ENCODE data around the gene SEMA4B.

SEMA4B gene

DNA sequence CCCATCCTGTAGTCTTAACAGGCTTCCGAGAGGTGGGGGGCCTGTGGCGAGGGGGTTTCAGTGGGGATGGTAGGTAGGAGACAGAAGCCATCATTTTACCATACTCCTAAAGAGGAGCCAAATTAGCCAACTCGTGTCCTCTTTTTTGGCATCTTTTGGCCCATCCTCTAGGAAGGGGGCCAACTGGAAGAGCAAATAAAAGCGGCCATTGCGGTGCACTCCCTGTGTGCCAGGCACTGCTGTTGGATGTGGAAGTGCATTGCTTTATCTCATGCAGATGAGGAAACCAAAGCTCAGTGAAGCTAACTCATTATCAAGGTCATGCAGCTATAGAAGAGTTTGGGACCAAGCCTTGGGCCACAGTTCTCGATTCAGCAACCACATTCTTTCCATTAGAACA, 6.1 kb downstream of the SEMA4B start:
- DNase-seq, result no peak

DNA sequence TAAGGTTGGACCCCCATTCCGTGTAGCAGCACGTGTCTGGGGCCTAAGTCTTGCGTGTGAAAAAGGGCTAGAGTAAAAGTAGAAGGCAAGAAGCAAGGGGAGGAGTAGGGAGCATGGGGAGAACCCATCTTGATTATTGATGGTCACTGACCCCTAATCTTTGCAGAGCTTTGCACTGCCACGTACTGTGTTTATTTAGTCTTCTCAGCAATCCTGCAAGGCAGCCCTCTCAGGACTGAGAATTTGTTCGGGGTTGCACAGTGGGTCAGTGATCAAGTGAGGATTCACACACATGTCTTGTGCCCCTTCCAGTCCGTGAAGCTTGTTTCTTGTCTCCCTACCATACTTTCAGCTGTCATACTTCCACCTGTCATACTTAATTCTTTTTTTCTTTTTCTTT, 7.2 kb downstream of the SEMA4B start:
- DNase-seq, result no peak

DNA sequence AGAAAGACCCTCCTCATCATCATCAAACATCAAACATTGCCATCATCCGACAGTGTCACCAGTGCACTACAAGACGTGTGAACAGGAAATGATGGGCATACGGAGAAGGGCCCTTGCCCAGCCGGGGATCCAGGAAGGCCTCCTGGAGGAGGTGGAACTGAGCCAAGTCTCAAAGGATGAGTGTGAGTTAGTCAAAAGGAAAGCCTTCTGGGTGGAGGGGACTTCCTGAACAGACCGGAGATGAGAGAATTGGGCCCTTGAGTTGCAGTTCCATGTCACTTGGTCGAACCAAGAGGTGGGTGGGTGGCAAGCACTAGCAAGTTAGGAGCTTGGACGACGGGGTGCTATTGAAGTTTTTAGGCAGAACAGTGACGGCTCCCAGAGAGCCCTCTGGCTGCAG, 8.5 kb downstream of the SEMA4B start:
- DNase-seq, result no peak

DNA sequence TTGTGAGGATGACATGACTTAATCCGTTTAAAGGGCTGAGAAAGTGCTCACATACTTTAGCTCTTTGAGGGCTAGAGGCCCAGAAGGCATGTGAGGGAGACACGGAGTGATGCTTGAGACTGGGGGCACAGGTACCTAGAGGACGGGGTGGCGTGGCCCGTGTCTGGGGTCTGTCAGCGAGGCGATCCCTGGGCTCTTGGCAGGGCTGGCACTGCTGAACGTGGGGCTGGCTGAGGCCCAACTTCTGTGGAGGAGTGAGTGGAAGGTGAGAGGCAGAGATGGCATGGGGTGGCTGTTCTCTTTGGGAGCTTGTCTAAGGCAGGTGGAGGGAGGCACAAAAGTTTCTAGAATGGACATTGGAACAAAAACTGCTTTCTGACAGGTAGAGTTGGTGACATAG, 9.5 kb downstream of the SEMA4B start:
- DNase-seq, result no peak

DNA sequence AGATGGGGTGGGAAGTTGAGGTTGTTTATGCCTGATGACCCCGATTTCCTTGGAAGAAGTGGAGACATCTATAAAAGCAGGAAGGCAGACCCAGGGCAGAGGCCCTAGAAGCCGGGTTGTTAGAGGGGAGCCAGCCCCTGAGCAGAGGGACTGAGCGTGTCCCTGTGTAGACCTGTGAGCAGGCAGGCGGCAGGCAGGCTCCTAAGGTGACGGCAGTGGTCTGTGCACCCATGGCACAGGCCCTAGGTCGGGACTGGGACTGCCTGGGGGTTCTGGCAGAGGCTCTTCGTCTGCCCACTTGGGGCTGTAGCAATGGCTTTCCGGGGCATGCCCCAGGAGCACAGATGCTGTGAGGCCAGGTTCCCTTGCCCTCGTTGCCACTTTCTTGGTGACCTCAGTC, 9.9 kb downstream of the SEMA4B start:
- no peak for DNase-seq

DNA sequence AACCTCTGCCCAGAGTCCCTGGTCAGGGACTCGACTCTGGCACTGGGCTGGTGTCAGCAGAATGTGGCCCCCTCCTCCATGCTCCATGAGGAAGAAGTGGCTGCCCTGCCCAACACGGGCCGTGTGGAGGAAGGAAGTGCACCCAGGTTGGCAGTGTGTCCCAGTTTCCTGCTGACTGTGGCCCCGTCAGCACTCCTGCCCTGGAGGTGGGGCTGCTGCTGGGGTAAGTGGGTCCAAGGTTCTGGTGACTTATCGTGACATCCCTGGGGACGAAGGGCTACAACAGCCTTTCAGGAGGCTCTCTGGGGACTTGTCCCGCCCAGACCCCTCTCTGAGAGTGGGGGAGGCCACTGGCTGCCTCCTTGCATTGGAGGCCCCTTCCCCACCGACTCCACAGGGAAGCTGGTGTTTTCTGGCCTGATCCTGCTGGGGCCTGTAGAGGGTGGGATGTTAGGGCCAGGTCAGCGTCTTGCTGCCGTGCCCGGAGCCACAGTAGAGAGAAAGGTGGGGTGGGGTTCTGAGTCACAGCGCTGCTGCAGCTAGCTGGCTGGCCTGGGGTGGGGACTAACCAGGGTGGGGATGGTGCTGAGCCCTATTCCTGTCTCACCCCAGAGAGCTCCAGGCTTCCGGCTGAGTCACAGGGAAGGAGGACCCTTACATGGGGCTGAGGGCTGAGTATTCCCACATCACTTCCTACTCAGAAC, 10.5 kb downstream of the SEMA4B start:
- DNase-seq, result no peak

DNA sequence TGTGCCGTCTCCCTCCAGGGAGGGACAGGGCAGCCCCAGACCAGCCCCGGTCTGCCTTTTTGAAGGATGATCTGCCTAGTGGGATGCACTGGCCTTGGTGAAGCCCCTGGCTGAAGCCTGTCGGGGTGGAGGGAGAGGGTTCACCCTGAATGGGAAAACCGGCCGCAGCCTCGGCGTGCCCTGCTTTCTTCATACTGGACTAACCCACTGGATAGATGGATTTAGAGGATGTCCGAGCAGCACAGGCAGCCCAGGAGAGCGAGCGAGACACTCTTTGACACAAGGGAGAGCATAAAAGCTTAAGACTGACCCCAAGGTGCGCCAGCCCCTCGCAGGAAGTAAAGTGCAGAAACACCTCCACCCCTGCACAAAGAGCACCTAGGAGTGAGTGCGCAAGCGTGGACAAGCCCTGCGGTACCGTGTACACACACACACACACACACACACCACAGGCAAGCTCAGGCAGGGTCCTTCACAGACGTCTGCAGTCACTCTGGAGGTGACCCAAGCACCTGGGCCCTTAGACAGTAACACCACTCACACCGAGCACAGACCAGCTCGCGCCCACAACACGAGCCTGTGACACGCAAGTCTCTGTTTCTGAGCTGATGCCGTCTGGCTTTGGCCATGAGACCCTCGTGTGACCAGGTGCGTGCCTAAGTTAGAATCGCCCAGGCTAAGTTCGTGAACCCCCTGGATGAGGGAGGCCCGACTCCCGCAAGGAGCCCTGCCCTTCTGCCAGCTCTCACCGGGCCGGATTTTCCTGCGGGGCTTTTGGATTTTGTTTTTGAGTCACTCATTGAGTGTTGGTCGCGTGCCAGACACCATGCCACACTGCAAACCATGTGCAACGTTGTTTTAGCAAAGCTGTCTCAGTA, 11.3 kb downstream of the SEMA4B start:
- no peak for DNase-seq

DNA sequence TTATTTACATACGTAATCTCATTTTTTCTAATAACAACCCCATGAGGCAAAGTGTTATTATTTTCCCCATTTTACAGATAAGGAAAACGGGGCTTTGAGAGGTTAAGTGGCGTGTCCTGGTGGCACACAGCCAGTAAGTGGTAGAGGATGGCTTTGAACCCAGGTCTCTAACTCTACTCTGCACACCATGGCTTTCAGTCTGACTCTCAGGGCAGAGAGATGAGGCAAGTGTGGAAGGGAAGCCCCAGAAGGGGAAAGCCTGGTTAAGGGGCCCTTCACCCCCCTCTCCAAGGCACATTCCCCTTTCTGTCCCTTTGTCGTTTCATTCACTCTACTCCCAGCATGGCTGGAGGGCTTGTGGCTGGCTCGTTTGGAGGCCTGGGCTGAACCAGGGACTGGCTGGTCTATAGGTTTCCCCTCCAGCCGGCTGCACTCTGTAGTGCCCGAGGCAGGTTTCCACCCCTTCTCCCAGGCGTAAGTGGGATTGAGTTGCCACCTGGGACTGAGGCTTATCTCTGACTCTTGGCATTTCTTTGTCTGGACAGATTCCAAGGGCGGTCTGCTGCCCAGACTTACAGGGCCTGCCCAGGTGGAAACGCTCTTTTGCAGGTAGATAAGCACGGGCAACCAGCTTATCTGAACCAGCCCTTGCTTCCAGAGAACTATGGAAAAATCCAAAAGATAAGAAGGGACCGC, 12.1 kb downstream of the SEMA4B start:
- no peak for DNase-seq

DNA sequence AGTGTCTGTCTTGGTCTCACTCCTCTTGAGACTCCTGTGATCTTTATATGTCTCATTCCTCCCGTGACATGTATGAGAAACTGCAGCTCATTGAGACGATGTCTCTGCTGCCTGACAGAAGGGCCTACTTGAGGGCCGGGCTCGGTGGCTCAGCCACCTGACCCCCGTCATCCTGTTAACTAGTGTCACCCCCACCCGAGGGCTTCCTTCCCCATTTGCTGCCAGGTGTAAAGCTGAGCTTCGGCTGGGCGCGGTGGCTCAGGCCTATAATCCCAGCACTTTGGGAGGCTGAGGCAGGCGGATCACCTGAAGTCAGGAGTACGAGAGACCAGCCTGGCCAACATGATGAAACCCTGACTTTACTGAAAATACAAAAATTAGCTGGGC, 12.7 kb downstream of the SEMA4B start:
- no peak for DNase-seq

DNA sequence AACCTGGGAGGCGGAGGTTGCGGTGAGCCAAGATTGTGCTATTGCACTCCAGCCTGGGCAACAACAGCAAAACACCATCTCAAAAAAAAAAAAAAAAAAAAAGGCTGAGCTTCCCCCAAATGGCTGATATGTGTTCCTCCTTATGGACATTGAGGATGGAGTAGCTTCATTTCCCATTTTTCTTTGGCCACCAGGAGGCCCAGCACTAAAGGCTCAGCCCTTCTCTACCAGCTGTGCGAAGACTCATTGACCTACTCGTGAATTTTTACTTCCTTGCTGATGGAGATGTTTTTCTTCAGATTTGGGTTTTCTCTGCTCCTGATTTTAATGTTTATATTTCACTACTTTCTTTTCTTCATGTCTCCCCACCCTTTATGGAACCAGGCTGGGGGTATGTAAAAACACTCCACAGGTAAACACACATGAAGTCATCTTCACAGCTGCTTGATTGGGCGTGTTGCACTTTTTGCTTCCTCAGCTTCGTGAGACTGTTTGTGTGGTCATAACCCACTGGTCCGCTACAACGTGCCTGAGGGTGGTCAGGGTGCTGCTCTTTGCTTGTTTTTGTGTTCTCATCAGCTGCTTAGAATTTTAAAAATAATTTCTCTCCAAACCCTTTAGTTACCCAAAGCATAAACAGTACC, 13.5 kb downstream of the SEMA4B start:
- DNase-seq, result peak; percentile 65

DNA sequence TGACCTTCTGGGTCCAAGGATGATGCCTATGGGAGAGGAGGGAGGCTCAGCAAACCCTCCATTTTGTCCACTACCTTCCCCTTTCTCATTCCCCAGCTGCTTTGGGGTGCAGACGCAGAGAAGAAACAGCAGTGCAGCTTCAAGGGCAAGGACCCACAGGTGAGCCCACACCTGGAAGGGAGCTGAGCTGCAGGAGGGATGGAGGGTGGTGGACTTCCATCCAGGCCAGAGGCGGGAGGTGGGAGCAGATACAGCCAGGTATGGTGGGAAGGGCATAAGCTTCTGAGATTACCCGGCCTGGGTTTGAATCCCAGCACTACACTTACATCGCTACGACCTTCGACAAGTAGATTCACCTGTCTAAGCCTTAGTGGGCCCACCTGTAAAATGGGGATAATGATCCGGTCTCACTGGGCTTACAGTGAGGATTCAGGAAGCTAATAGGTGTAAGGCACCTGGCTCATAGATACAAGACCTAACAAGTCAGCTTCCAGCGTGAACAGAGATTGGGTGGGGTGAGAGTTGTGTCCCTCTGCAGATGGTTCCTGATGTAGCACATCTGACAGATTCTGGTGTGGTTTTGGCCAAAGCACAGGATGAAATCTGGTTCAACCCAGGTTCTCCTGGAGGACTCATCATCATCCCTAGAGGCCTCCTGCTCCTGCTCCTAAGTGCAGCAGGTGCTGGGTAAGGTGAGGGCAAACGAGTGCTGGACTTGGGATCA, 16.7 kb downstream of the SEMA4B start:
- DNase-seq, result no peak

DNA sequence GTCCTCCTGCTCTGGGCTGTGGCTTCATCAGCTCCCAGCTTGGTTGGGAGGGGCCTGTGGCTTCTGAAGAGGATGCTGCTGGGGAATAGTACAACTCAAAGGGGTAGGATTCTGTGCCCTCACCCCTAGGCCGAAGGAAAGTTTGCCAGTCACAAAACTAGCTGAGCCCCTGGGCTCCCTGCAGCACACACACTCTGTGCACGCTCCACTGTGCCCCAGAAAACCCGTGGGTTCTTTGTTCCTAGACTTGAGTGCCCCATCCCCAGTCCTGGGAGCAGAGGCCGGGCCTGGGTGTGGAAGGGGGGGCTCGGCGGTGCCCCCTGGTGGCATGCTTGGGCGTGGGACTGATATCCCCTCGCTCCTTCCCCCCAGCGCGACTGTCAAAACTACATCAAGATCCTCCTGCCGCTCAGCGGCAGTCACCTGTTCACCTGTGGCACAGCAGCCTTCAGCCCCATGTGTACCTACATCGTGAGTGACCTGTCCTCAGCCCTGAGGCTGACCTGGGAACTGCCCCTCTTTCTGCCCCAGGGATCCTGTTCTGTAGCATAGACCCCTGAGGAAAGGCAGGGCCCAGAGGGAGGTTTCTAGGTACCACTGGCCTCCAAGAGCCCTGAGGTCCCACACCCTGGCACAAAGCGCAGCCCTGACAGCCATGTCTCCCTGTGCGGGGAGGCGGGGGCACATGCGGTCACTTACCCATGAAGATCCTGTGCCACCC, 18.5 kb downstream of the SEMA4B start:
- no peak for DNase-seq

DNA sequence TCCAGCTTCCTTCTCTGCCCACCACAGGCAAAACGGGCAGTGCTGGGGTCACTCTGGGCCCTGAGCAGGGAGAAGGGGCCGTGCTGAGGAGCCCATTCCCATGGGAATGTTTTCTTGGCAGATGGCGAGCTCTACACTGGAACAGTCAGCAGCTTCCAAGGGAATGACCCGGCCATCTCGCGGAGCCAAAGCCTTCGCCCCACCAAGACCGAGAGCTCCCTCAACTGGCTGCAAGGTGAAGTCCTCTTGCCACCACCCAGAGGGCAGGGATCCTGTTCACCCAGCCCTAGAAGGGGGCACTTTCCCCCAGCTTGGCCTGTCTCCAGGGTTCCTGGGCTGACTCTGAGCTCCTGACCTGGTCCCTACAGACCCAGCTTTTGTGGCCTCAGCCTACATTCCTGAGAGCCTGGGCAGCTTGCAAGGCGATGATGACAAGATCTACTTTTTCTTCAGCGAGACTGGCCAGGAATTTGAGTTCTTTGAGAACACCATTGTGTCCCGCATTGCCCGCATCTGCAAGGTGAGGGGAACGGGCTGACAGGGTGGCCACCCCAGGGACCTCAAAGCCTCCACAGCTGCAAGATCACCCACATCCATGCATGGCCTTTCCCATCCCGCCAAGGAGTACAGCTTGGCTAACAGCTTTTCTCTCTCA, 20.2 kb downstream of the SEMA4B start:
- DNase-seq, result peak; percentile 56 to 71

DNA sequence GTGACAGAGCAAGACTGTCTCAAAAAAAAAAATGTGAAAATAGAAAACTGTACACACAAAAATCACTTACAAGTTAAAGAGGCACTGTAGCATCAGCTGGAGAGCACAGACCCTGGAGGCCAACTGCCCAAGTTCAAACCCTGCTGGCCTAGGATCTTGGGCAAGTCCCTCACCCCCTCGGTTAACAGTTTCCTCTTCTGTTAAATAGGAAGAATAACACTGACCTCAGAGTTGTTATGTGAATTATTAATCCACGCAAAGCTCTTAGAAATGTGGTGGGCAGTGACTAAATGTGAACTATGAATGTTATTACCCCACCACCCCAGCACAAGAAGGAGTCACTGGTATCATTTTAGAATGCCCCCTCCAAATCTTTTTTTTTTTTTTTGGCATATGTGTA, 21.4 kb downstream of the SEMA4B start:
- DNase-seq, result peak; percentile 25 to 64

DNA sequence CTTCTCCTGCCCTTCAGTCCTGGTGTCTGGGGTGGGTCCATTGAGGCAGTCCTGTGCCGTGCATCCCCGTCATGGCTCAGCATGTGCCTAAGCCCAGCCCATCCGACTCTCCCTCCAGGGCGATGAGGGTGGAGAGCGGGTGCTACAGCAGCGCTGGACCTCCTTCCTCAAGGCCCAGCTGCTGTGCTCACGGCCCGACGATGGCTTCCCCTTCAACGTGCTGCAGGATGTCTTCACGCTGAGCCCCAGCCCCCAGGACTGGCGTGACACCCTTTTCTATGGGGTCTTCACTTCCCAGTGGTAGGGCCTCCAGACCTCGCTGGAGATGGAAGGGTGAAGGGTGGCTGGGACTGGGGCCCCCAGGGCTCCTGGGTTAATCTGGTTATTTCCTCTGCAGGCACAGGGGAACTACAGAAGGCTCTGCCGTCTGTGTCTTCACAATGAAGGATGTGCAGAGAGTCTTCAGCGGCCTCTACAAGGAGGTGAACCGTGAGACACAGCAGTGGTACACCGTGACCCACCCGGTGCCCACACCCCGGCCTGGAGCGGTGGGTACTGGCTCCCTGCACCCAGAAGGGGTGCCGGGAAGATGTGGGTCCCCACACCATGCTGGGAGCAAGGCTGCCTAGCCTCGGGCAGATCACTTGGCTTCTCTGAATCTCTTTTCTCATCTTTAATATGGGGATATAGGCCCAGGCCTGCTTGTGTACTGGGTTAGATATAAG, 22.5 kb downstream of the SEMA4B start:
- DNase-seq, result no peak

DNA sequence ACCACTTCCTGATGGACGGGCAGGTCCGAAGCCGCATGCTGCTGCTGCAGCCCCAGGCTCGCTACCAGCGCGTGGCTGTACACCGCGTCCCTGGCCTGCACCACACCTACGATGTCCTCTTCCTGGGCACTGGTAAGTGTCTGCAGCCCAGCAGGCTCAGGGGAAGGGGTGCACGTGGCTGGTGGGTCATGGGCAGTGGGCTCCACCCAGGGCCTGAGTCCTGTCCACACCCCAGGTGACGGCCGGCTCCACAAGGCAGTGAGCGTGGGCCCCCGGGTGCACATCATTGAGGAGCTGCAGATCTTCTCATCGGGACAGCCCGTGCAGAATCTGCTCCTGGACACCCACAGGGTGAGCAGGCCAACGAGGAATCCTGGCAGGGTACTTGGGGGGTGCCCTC, 23.9 kb downstream of the SEMA4B start:
- no peak for DNase-seq

DNA sequence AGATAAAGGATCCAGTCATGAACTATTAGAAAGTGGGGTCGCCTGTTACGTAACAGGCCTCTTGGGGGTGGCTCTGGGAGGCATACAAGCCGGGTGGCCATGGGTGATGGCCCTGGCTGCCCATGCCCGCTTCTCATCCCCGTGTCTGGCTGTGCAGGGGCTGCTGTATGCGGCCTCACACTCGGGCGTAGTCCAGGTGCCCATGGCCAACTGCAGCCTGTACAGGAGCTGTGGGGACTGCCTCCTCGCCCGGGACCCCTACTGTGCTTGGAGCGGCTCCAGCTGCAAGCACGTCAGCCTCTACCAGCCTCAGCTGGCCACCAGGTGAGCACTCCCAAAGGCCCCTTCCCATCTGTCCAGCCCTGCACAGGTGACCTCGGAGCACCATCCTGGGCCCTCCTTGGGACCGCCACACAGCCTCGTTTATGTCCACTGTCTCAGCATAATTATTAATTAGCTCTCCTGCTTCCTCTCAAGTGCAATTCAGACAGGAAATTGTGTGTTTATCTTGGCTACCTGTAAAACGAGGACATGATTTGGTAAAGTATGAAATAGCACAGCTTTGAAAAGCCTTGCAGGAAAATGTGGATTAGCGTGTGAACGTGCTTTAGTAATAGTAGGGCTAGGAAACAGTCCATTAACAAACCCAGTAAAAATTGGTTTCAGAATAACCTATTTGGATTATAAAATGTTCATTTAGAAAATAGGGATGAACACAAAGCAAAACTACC, 24.5 kb downstream of the SEMA4B start:
- DNase-seq, result no peak

DNA sequence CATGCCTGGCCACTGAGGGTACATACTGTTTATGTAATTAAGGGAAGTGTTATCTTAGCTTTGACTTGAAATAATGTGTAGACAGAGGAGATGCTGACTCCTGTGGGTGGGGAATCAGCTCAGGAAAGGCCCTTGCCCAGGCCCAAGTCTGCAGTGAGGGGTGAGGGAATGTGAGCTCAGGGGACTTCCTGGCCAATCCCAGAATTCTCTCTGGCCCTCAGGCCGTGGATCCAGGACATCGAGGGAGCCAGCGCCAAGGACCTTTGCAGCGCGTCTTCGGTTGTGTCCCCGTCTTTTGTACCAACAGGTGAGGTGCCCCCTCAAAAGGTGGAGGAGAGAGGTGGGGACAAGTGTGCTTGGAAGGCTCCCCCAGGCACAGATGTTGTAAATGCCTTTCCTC, 26.2 kb downstream of the SEMA4B start:
- DNase-seq, result no peak

Measured in inflammatory macrophage (primary cell).